Measurements from ENCODE around the gene ENKUR.

Gene ENKUR

GRCh38 chr10:24952707-24953645 is 63.0 kb downstream of the ENKUR start:
- Histone ChIP-seq H3K4me3 (IDR thresholded peaks at IDR 0.05; ENCODE audit: insufficient read depth, low read depth, low read length) (no peak overlapping the region), H3K36me3 (ENCODE audit: insufficient read depth) (no peaks in the 10 kb centered on the region), H3K79me2 (ENCODE audit: insufficient read depth, low read depth) (no peaks in the 10 kb centered on the region), H3K27ac (peak overlapping the region; percentile 91), H3K4me2 (peak overlapping the region; percentile 99), H3K4me1 (ENCODE audit: low read depth, poor library complexity, severe bottlenecking) (peaks cover 27% of the 10 kb centered on the region), H4K20me1 (ENCODE audit: insufficient read depth) (no peaks in the 10 kb centered on the region), H2AFZ (ENCODE audit: low read depth) (peak overlapping the region; percentile 96), H3K27me3 (ENCODE audit: insufficient read depth, low read depth) (no peaks in the 10 kb centered on the region), H3K9ac (peak overlapping the region; percentile 95)
- TF ChIP-seq CTCF (conservative IDR thresholded peaks at IDR 0.05; ENCODE audit: low read depth, low read length), result no peak; the same call in 1 of the 2 replicates

- Histone ChIP-seq H3K27me3 (ENCODE audit: insufficient read depth, low read depth) (no peaks in the 10 kb centered on the region), H3K4me3 (IDR thresholded peaks at IDR 0.05; ENCODE audit: insufficient read depth, low read depth, low read length) (no peak within 1 kb of the TSS), H4K20me1 (ENCODE audit: insufficient read depth) (no peaks in the 10 kb centered on the region), H3K27ac (peak within 1 kb of the TSS; percentile 91), H3K4me1 (ENCODE audit: low read depth, poor library complexity, severe bottlenecking) (peaks cover 27% of the 10 kb centered on the region), H3K9ac (peak within 1 kb of the TSS; percentile 95), H2AFZ (ENCODE audit: low read depth) (peak within 1 kb of the TSS; percentile 96), H3K36me3 (ENCODE audit: insufficient read depth) (no peaks in the 10 kb centered on the region), H3K4me2 (peak within 1 kb of the TSS; percentile 99), H3K79me2 (ENCODE audit: insufficient read depth, low read depth) (no peaks in the 10 kb centered on the region)
- TF ChIP-seq CTCF (conservative IDR thresholded peaks at IDR 0.05; ENCODE audit: low read depth, low read length), result no peak; the same call in 1 of the 2 replicates
These were observed 63.7 kb downstream of the ENKUR start, which contains the start of gene PRTFDC1 for GRCh38 chr10:24952143-24952706. TSS of gene PRTFDC1 (minus strand) at chr10:24952606. CDS start at chr10:24952575, 31 bp downstream.

GRCh38 chr10:24951201-24952142 is 64.5 kb downstream of the ENKUR start:
- H3K27ac ChIP-seq, result peak overlapping the region; percentile 91
- H3K4me3 ChIP-seq (IDR thresholded peaks at IDR 0.05; ENCODE audit: insufficient read depth, low read depth, low read length), result no peak overlapping the region
- peak overlapping the region; percentile 87 for H3K4me2 ChIP-seq
- no peaks in the 10 kb centered on the region for H3K27me3 ChIP-seq (ENCODE audit: insufficient read depth, low read depth)
- no peaks in the 10 kb centered on the region for H4K20me1 ChIP-seq (ENCODE audit: insufficient read depth)
- no peak for TF ChIP-seq CTCF (conservative IDR thresholded peaks at IDR 0.05; ENCODE audit: low read depth, low read length)
- peak overlapping the region; percentile 96 for H2AFZ ChIP-seq (ENCODE audit: low read depth)
- H3K9ac ChIP-seq, result peak overlapping the region; percentile 95
- no peaks in the 10 kb centered on the region for H3K79me2 ChIP-seq (ENCODE audit: insufficient read depth, low read depth)
- H3K4me1 ChIP-seq (ENCODE audit: low read depth, poor library complexity, severe bottlenecking), result peaks cover 27% of the 10 kb centered on the region
- H3K36me3 ChIP-seq (ENCODE audit: insufficient read depth), result no peaks in the 10 kb centered on the region

- Histone ChIP-seq H3K4me2 (no peak overlapping the region), H3K4me1 (ENCODE audit: low read depth, poor library complexity, severe bottlenecking) (peaks cover 27% of the 10 kb centered on the region), H3K27me3 (ENCODE audit: insufficient read depth, low read depth) (no peaks in the 10 kb centered on the region), H4K20me1 (ENCODE audit: insufficient read depth) (no peaks in the 10 kb centered on the region), H3K27ac (no peak overlapping the region), H3K9ac (no peak overlapping the region), H3K4me3 (IDR thresholded peaks at IDR 0.05; ENCODE audit: insufficient read depth, low read depth, low read length) (no peak overlapping the region), H3K36me3 (ENCODE audit: insufficient read depth) (no peaks in the 10 kb centered on the region), H2AFZ (ENCODE audit: low read depth) (no peak overlapping the region), H3K79me2 (ENCODE audit: insufficient read depth, low read depth) (no peaks in the 10 kb centered on the region)
- no peak for TF ChIP-seq CTCF (conservative IDR thresholded peaks at IDR 0.05; ENCODE audit: low read depth, low read length)
These were observed 65.5 kb downstream of the ENKUR start for GRCh38 chr10:24950439-24950838.

Data from KMS-11 (cell line).